AG08396 (cell line): ENCODE data around the gene TKTL1.
"Not testable (repeated sequence)": the region's sequence is repeated elsewhere in the genome, so short reads cannot be mapped to it uniquely, and the experiment has no call there.

Experiments
- DNase-seq: peaks from one replicate; pipeline ENCODE4 v3.0.0; 2012; ENCODE audit warnings: low spot score, mixed read lengths

The TKTL1 gene

DNA sequence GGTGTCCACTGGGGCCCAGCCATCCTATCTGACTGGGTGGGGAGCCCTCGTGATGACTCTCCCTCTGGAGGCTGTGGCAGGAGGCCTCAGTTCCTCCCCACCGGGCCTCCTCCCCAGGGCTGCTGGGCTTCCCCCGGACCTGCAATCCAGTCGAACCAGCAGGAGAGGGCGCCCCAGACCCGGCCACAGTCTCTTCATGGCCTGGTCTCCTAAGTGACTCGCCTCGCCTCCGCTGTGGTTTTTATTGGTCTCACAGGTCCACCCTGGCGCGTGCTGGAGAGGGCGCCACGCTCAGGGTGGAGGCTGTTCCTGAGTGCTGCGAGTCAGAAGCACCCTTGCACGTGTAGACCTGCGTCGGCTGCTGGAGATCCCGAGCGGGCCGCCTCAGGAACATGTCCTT, 48.0 kb downstream of the TKTL1 start:
- DNase-seq, result not testable (repeated sequence)

DNA sequence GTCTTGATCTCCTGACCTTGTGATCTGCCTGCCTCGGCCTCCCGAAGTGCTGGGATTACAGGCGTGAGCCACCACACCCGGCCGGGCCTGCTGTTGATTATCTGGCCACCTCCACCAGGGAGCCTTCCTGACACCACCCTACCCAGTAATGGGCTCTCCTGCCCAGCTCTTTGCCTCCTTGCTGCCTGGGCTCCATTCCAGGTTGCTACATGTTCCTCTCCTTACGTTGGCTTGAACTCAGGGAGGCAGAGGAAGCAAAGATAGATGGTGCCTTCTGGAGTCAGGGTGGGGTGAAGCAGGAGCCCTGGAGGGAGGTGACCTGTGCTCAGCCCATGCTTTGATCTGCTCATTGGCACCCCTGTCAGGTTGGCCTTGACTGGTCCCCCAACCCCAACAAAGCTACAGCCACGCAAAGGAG, 52.5 kb downstream of the TKTL1 start:
- no peak for DNase-seq

DNA sequence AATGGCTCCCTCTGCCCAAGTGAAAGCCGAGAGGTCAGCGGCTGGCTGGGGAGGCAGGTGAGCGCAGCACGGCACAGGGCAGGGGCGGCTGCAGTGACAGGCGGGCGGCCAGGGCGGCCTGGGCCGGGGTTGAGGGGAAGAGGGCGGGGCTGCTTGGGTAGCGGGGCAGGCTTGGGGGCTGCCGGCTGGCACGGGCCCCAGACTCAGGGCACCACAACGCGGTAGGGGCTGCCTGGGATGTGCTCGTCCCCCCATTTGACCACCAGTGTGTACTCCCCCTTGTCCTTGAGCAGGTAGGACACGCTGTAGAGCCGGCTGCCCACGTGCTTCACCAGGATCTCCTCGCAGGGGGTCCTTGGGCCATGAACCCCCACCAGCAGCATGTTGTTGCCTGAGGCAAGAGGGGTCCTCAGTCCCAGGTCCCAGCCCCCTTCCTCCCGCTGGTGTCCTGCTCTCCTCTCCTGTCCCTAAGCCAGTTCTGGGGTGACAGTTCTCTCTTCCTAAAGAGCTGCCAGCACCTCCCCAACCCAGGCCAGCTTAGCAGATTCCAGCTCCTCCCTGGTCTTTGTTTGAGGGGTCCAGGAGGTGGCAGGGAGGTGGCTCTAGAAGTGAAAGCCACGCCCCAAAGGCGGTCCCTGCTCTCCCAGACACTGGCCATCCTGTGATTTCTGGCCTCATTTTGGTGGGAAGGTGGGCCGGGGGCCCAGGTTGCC, 53.2 kb downstream of the TKTL1 start:
- DNase-seq, result no peak

DNA sequence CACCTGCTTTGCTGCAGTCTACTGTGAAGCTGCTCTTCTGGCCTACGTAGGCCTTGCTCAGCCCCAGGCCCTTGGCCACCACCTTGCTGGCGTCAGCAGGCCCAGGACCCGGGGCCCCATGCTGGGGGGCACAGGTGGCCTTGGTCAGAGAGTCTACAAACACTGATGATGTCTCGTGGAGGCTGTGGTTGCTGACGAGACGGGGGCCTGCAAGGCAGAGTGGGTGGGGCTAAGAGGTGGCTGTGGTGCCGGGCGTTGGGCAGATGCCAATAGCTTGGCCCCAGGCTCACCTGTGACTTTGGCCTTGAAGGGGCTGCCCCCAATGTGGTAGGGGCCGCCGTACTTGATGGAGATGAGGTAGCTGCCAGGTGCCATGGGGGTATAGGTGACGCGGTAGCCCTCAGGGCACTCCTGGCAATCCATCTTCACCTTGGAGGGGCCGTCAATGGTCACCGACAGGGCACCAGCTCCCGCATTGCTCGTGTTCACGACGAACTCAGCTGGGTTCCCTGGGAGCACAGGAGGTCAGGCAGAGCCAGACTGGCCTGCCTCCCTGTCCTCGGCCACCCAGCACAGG, 53.9 kb downstream of the TKTL1 start:
- no peak for DNase-seq

- DNase-seq, result no peak
These were observed 54.4 kb downstream of the TKTL1 start for GRCh38 chrX:154349979-154350378.

DNA sequence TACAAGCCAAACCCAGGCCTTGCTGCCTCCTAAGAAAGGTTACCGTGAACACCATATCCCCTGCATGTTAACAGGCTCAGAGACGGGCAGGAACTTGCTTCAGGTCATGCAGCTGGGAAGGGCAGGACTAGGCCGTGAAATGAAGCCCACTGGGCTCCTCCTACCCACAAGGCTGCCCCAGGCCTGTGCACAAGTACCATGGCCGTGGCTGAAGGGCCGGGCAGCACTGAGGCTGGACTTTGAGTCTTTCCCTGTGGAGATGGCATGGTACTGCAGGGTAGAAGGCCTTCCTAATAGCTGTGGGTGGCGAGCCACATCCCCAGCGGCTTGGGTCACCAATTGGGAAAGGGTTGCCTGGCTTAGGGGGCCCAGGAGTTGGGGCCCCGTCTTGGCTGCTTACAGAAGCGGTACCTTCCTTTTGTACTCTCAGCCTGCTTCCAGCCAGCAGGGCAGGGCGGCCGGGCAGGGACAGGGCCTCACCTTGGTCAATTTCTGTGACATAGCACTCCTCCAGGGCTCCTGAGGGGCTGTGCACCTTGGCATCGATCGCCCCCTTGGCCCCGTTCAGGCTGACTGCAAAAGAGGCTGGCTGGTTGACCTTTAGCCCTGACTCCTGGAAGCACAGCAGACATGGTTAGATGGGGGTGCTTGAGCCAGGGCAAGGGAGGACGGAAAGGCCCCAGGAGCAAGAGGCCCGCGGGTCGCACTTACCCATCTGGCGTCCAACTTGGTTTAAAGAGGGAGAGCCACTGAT, 55.0 kb downstream of the TKTL1 start:
- no peak for DNase-seq

GRCh38 chrX:154351183-154352011, 55.8 kb downstream of the TKTL1 start:
- DNase-seq, result no peak

GRCh38 chrX:154352012-154352401, 56.4 kb downstream of the TKTL1 start:
- DNase-seq, result no peak

GRCh38 chrX:154352466-154352865, 56.9 kb downstream of the TKTL1 start:
- DNase-seq, result no peak

GRCh38 chrX:154353172-154353843, 57.7 kb downstream of the TKTL1 start:
- DNase-seq, result no peak

DNA sequence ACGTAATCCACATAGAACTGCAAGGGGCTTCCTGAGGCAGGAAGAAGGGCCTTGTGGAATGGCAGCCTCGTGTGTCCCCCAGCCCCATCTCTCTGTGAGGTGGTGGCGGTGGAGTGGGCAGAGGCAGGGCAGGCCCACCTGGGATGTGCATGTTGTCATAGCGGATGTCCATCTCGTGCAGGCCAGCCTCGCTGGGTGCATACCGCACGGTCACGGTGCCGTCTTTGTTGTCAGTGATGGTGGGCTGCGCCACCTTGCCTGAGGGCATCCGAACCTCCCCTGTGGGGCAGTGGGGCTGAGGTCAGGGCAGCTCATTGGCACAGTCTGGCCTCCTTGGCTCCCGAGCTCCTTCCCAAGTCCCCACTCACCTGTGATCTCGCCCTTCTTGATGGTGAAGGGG, 58.4 kb downstream of the TKTL1 start:
- no peak for DNase-seq

- DNase-seq, result no peak
These were observed 58.9 kb downstream of the TKTL1 start for GRCh38 chrX:154354516-154354915.

DNA sequence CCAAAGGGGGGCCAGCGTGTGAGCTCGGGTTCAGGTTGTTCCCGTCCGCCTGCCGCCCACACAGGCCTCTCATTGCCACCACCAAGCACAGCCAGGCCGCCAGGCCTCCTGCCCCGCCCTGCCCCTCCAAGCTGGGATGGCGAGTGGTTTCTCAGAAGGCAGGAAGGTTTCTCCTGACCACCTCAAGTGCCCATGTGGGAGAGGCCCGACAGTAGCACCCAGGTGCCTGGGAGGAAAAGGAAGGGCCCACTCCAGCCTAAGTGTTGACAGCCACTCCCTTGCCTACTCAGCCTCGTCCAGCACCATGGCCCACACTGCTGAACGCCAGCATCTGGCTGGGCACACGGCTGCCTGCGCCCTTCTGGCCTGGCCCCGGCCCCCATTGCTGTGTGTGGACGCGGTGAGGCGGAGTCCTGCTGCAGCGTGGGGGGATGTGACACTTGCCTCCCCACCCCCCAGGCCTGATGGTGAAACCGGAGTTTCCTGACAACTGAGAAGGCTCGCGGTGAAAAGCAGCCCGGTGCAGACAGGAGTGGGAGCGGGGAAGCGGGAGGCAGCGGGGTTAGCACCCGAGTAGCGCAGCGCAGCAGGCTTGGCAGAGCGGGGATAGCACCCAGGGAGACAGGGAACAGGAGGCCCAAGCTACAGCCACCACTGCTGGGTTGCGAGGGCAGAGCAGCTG, 59.6 kb downstream of the TKTL1 start:
- DNase-seq, result no peak

- no peak for DNase-seq
These were observed 60.2 kb downstream of the TKTL1 start for GRCh38 chrX:154355776-154356140.

GRCh38 chrX:154356596-154356995, 61.0 kb downstream of the TKTL1 start:
- DNase-seq, result no peak

DNA sequence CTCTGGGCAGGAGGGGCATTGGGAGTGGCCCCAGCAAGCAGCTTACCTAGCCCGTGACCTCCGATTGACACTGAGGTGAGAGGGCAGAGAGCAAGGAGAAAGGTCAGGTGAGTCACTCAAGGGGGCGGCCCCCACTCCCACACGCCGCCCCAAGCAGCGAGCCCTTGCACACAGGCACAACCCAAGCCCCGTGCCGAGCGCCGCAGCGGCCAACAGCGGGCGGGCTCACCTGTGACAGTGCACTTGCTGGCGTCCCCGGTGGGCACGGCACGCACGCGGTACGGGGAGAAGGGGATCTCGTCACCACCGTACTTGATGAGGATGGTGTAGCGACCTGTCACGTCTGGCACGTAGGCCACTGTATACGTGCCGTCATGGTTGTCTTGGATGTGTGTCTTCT, 61.6 kb downstream of the TKTL1 start:
- no peak for DNase-seq

DNA sequence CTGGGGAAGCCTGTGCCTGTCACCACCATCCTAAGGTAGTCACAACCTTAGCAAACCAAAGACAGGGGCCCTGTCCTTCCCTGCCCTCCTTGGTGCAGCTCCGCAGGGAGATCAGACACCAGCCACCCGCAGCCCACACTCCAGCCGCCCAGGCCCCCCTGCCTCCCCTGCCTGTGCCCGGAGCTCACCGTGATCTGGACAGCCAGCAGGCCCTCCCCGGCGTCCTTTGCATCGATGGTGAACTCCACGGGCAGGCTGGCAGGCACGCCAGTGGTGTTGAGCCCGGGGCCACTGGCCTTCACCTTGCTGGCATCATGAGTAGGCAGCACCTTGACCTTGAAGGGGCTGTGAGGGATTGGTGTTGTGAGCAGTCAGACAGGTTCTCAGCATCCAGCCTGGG, 62.4 kb downstream of the TKTL1 start:
- no peak for DNase-seq

DNA sequence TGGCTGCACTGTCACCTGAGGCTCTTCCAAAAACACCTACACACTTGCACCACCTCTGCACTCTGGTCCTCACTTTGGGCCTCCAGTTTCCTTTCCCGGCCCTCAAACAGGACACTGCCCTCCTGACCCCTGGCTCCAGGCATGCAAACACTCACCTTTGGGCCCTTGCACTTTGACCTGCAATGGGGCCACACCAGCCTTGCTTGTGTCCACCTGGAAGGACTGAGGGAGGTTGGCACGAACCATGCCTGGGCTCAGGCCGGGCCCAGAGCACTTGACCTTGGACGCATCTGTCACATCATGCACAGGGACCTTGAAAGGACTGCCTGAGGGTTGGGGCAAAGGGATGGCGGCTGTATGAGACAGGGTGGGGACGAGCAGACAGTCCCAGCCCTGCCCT, 63.2 kb downstream of the TKTL1 start:
- no peak for DNase-seq

DNA sequence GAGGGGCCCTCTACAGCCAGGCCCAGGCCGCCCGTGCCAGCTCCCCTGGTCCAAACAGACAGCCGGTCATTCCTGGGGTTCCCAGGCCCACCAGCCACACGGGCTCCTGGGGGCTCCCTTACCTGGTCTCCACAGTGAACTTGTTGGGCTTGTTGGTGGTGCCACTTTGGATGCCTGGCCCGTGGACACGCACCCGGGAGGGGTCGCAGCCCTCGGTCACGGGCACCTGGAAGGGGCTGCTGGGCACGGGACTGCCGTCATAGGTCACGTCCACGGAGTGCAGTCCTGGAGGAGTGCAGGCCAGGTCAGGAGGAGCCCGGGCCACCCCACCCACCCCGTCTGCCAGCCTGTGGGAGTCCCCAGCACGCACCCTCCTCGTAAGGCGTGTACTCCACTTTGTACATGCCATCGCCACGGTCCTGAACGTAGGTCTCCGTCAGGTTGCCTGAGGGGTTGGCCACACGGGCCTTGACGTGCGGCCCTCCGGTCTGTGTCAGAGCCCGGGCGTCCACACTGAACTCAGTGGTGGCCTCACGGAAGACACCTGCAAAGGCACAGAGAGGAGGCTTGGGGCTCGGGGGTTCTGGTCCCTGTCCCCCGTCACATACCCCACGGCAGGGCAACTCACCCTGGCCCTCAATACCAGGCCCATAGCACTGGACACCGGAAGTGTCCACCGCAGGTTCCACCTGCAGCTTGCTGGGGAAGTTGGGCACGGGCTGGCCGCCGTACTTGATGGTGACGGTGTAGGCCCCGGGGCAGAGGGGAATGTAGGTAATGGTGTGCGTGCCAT, 64.0 kb downstream of the TKTL1 start:
- DNase-seq, result no peak

DNA sequence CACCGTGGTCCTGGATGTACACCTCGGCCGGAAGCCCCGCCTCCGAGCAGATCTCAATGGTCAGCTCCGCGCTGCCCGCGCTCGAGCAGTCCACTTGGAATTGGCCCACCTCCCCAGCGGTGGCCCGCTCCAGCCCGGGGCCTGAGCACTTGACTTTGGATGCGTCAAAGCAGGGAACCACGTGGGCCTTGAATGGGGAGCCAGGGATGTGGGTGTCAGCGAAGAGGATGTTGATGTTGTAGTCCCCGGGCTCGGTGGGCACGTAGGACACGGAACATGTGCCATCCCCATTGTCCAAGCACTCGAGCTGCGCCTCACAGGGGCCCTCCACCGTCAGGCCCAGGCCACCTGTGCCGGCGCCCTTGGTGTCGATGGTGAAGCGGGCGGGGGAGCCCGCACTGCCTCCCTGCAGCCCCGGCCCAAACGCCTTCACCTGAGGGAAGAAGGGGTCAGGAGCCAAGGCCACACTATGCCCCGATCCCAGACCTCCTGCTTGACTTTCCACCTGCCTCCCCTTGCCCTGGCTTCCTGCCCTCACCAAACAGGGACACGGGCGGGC, 64.6 kb downstream of the TKTL1 start:
- DNase-seq, result no peak
